GM12875 (cell line): ENCODE measurements around the gene AKAP13.
"Not testable (repeated sequence)": the region's sequence is repeated elsewhere in the genome, so short reads cannot be mapped to it uniquely, and the experiment has no call there.

Experiments
- H3K4me3 ChIP-seq: one replicate; pipeline ENCODE4 v1.5.1; 2011; ENCODE audit warnings: low read depth, low read length, control low read depth
- CTCF ChIP-seq: IDR thresholded peaks from 2 replicates; pipeline ENCODE4 v1.5.1; 2011; ENCODE audit warnings: low read depth, mild to moderate bottlenecking, control low read depth, inconsistent platforms, low read length, moderate library complexity, borderline replicate concordance; ENCODE audit not compliant: insufficient read depth

AKAP13 gene

GRCh38 chr15:85657132-85657531, 276.7 kb downstream of the AKAP13 start:
- TF ChIP-seq CTCF = no peak
- H3K4me3 ChIP-seq = no peak overlapping the region

- TF ChIP-seq CTCF = no peak
- H3K4me3 ChIP-seq = no peak overlapping the region
Observed at GRCh38 chr15:85658816-85659215, 278.4 kb downstream of the AKAP13 start.

GRCh38 chr15:85661859-85662258, 281.5 kb downstream of the AKAP13 start:
- no peak overlapping the region for H3K4me3 ChIP-seq
- no peak for TF ChIP-seq CTCF

GRCh38 chr15:85665677-85666076, 285.3 kb downstream of the AKAP13 start:
- not testable (repeated sequence) for H3K4me3 ChIP-seq

- H3K4me3 ChIP-seq = no peak overlapping the region
- no peak for TF ChIP-seq CTCF
Observed at GRCh38 chr15:85667491-85668424, 287.4 kb downstream of the AKAP13 start.

- no peak overlapping the region for H3K4me3 ChIP-seq
- no peak for TF ChIP-seq CTCF
Observed at GRCh38 chr15:85671156-85671555, 290.8 kb downstream of the AKAP13 start.

- H3K4me3 ChIP-seq = no peak overlapping the region
- TF ChIP-seq CTCF = no peak
Observed at GRCh38 chr15:85672332-85673084, 292.1 kb downstream of the AKAP13 start.
